ENCODE measurements around the gene TAS2R60.

The TAS2R60 gene

GRCh38 chr7:143429770-143430698, 13.2 kb upstream of the TAS2R60 start:
- no peak for DNase-seq (ENCODE audit: extremely low spot score)
- ChIA-PET CTCF (no interaction called here), POLR2A (no interaction called here)
- TF ChIP-seq CTCF (IDR thresholded peaks at IDR 0.05; ENCODE audit: control extremely low read depth, extremely low read depth, low read depth, missing control alignments): no peak

GRCh38 chr7:143431109-143431508, 12.1 kb upstream of the TAS2R60 start:
- no peak for TF ChIP-seq CTCF (IDR thresholded peaks at IDR 0.05; ENCODE audit: control extremely low read depth, extremely low read depth, low read depth, missing control alignments)
- DNase-seq (ENCODE audit: extremely low spot score): no peak
- POLR2A ChIA-PET: no interaction called here
- CTCF ChIA-PET: interaction anchor here (1.9 kb wide), 1 partner anchor 14 kb away, joined by 7 read pairs; no protein-coding TSS in a partner anchor

GRCh38 chr7:143433759-143434158, 9.5 kb upstream of the TAS2R60 start:
- DNase-seq (ENCODE audit: extremely low spot score): no peak
- CTCF ChIA-PET: interaction anchor here (1.4 kb wide), 1 partner anchor 133 kb away, joined by 3 read pairs; no protein-coding TSS in a partner anchor
- no peak for TF ChIP-seq CTCF (IDR thresholded peaks at IDR 0.05; ENCODE audit: control extremely low read depth, extremely low read depth, low read depth, missing control alignments)
- POLR2A ChIA-PET: no interaction called here

- DNase-seq (ENCODE audit: extremely low spot score): no peak
These were observed 8.6 kb upstream of the TAS2R60 start for GRCh38 chr7:143434660-143435059.

GRCh38 chr7:143435266-143435665, 8.0 kb upstream of the TAS2R60 start:
- CTCF ChIA-PET: interaction anchor here (1.1 to 1.6 kb wide), 2 partner anchors 18 to 195 kb away, joined by 3 read pairs; no protein-coding TSS in a partner anchor
- DNase-seq (ENCODE audit: extremely low spot score): no peak
- no peak for TF ChIP-seq CTCF (IDR thresholded peaks at IDR 0.05; ENCODE audit: control extremely low read depth, extremely low read depth, low read depth, missing control alignments)
- POLR2A ChIA-PET: no interaction called here

More at GRCh38 chr7:143434660-143435059, 8.6 kb upstream of the TAS2R60 start:
- ChIA-PET POLR2A (no interaction called here), CTCF (interaction anchor here (1.4 to 1.6 kb wide), 2 partner anchors 18 to 134 kb away, joined by 3 read pairs; no protein-coding TSS in a partner anchor)
- no peak for TF ChIP-seq CTCF (IDR thresholded peaks at IDR 0.05; ENCODE audit: control extremely low read depth, extremely low read depth, low read depth, missing control alignments)

GRCh38 chr7:143436325-143436946, 6.8 kb upstream of the TAS2R60 start:
- TF ChIP-seq CTCF (IDR thresholded peaks at IDR 0.05; ENCODE audit: control extremely low read depth, extremely low read depth, low read depth, missing control alignments): no peak
- POLR2A ChIA-PET: no interaction called here
- CTCF ChIA-PET: interaction anchor here (1.0 kb wide), 1 partner anchor 19 kb away, joined by 3 read pairs; no protein-coding TSS in a partner anchor
- no peak for DNase-seq (ENCODE audit: extremely low spot score)
